Testis (tissue), 2 donors: ENCODE data around the gene C1orf210.

ENCODE experiments used
- CTCF ChIP-seq, 3 experiments: fragments of 450-650 bp in 2 of 3; fragments of 200-600 bp in 1 of 3; sonication (generic) in 1 of 3; IDR thresholded peaks; one replicate each; pipeline ENCODE4 v1.5.1; 2016 to 2019; ENCODE audit warnings: antibody characterized with exemption in 3 of 3, mild to moderate bottlenecking in 2 of 3, moderate library complexity in 1 of 3
- POLR2A ChIP-seq: fragments of 450-650 bp; IDR thresholded peaks from one replicate; pipeline ENCODE4 v1.6.1; 2017; ENCODE audit warnings: antibody characterized with exemption, mild to moderate bottlenecking, moderate library complexity

GRCh38 chr1:43233631-43234030 is 51.8 kb downstream of the C1orf210 start:
- TF ChIP-seq POLR2A (no peak), CTCF (IDR thresholded peaks at IDR 0.05) (no peak)
